Mesenchymal stem cell (in vitro differentiated cells and primary cell): Measurements from ENCODE around the gene C20orf141.
A peak's percentile ranks its signal among the peaks of the same experiment; 100 is the strongest.
"Not testable (repeated sequence)": the region's sequence is repeated elsewhere in the genome, so short reads cannot be mapped to it uniquely, and the experiment has no call there.

Source experiments
- DNase-seq: peaks from one replicate; pipeline ENCODE4 v3.0.0-alpha.2; 2013
- H2AFZ ChIP-seq: one replicate; pipeline ENCODE4 v1.6.1; 2013; ENCODE audit warnings: low read depth, mild to moderate bottlenecking, control low read depth, inconsistent platforms, low read length, moderate library complexity
- H2AK5ac ChIP-seq: 2 replicates; pipeline ENCODE4 v1.6.1; 2013; ENCODE audit warnings: low read length, moderate library complexity, mild to moderate bottlenecking, inconsistent platforms; ENCODE audit not compliant: severe bottlenecking
- H2BK120ac ChIP-seq: one replicate; pipeline ENCODE4 v1.6.1; 2013; ENCODE audit warnings: low read depth, mild to moderate bottlenecking, inconsistent platforms, low read length, moderate library complexity
- H2BK12ac ChIP-seq, 2 experiments: one replicate each; pipeline ENCODE4 v1.6.1; 2013; ENCODE audit warnings: inconsistent platforms in 2 of 2, low read length in 2 of 2, mild to moderate bottlenecking in 2 of 2, moderate library complexity in 2 of 2, control low read depth in 1 of 2
- H2BK15ac ChIP-seq: one replicate; pipeline ENCODE4 v1.6.1; 2013; ENCODE audit warnings: mild to moderate bottlenecking, low read depth, inconsistent platforms; ENCODE audit not compliant: poor library complexity, severe bottlenecking
- H2BK5ac ChIP-seq: 2 replicates; pipeline ENCODE4 v1.6.1; 2013; ENCODE audit warnings: low read depth, mild to moderate bottlenecking, low read length, control low read depth, inconsistent platforms; ENCODE audit not compliant: poor library complexity, severe bottlenecking
- H3K14ac ChIP-seq, 2 experiments: one replicate each; pipeline ENCODE4 v1.6.1; 2013; ENCODE audit warnings: inconsistent platforms in 2 of 2, low read length in 2 of 2, control low read depth in 1 of 2, mild to moderate bottlenecking in 1 of 2, moderate library complexity in 1 of 2
- H3K18ac ChIP-seq, 2 experiments: one replicate each; pipeline ENCODE4 v1.6.1; 2013; ENCODE audit warnings: inconsistent platforms in 2 of 2, low read length in 2 of 2, control low read depth in 1 of 2, low read depth in 1 of 2, mild to moderate bottlenecking in 1 of 2
- H3K23ac ChIP-seq, 2 experiments: one replicate each; pipeline ENCODE4 v1.6.1; 2013; ENCODE audit warnings: inconsistent platforms in 2 of 2, low read length in 2 of 2, mild to moderate bottlenecking in 2 of 2, moderate library complexity in 2 of 2, control low read depth in 1 of 2
- H3K27ac ChIP-seq: 2 replicates; pipeline ENCODE4 v1.5.1; 2013; ENCODE audit warnings: mild to moderate bottlenecking, moderate library complexity, low read length, control low read depth, inconsistent platforms; ENCODE audit not compliant: poor library complexity, severe bottlenecking
- H3K27me3 ChIP-seq, 2 experiments: 2 replicates each; pipeline versions ENCODE4 v1.6.1 to v1.7.0; 2013; ENCODE audit warnings: low read length in 2 of 2, mild to moderate bottlenecking in 2 of 2, moderate library complexity in 2 of 2, control low read depth in 1 of 2, inconsistent platforms in 1 of 2; ENCODE audit not compliant: control insufficient read depth in 1 of 2, insufficient read depth in 1 of 2
- H3K36me3 ChIP-seq, 2 experiments: 2 replicates each; pipeline versions ENCODE4 v1.6.1 to v1.7.0; 2013; ENCODE audit warnings: low read length in 2 of 2, control low read depth in 1 of 2, inconsistent platforms in 1 of 2, low read depth in 1 of 2, mild to moderate bottlenecking in 1 of 2; ENCODE audit not compliant: insufficient read depth in 2 of 2, control insufficient read depth in 1 of 2
- H3K4ac ChIP-seq, 2 experiments: one replicate each; pipeline ENCODE4 v1.6.1; 2013; ENCODE audit warnings: inconsistent platforms in 2 of 2, low read length in 2 of 2, mild to moderate bottlenecking in 2 of 2, moderate library complexity in 2 of 2, control low read depth in 1 of 2, low read depth in 1 of 2
- H3K4me1 ChIP-seq: 2 replicates; pipeline ENCODE4 v1.6.1; 2013; ENCODE audit warnings: low read depth, low read length, control low read depth; ENCODE audit not compliant: control insufficient read depth, insufficient read depth
- H3K4me2 ChIP-seq: 2 replicates; pipeline ENCODE4 v1.6.1; 2013; ENCODE audit warnings: low read length, mild to moderate bottlenecking, inconsistent platforms; ENCODE audit not compliant: poor library complexity, severe bottlenecking
- H3K4me3 ChIP-seq, 2 experiments: 2 replicates each; pipeline versions ENCODE4 v1.5.1 to v1.7.0; 2013; ENCODE audit warnings: low read length in 2 of 2, mild to moderate bottlenecking in 2 of 2, control low read depth in 1 of 2, low read depth in 1 of 2; ENCODE audit not compliant: insufficient read depth in 1 of 2
- H3K79me1 ChIP-seq: replicated peaks from 2 replicates; pipeline ENCODE4 v1.6.1; 2013; ENCODE audit warnings: mild to moderate bottlenecking, control low read depth, low read length, inconsistent platforms; ENCODE audit not compliant: poor library complexity, severe bottlenecking
- H3K9ac ChIP-seq: 2 replicates; pipeline ENCODE4 v1.7.0; 2013; ENCODE audit warnings: mild to moderate bottlenecking, low read length, moderate library complexity
- H3K9me3 ChIP-seq: 2 replicates; pipeline ENCODE4 v1.7.0; 2013; ENCODE audit warnings: mild to moderate bottlenecking, low read length; ENCODE audit not compliant: control insufficient read depth
- H4K8ac ChIP-seq: one replicate; pipeline ENCODE4 v1.6.1; 2013; ENCODE audit warnings: inconsistent platforms, mild to moderate bottlenecking, low read length, moderate library complexity
- H4K91ac ChIP-seq: one replicate; pipeline ENCODE4 v1.6.1; 2013; ENCODE audit warnings: mild to moderate bottlenecking, low read length, inconsistent platforms
- WGBS: methylation state at CpG from one replicate; pipeline ENCODE4 v1.1.7; 2013; ENCODE audit warnings: mixed read lengths; 5-methylcytosine and 5-hydroxymethylcytosine counted together

Gene C20orf141

DNA sequence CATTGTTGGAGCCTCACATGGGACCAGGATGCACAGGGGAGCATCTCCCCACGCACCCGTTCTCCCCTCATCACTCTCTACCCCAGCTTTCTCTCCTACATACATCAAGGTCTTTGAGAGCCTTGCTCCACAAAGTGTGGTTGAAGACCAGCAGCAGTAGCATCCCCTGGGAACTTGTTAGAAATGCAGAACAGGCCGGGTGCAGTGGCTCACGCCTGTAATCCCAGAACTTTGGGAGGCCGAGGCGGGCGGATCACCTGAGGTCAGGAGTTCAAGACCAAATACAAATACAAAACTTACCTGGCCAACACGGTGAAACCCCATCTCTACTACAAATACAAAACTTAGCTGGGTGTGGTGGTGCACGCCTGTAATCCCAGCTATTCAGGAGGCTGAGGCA lies 6.9 kb upstream of the C20orf141 start:
- not testable (repeated sequence) for H3K23ac ChIP-seq, H4K8ac ChIP-seq, H3K9ac ChIP-seq, H3K4ac ChIP-seq, H2AK5ac ChIP-seq, H3K4me2 ChIP-seq, H2AFZ ChIP-seq, H4K91ac ChIP-seq, H2BK12ac ChIP-seq, H2BK120ac ChIP-seq, H3K27ac ChIP-seq, H3K36me3 ChIP-seq, H2BK5ac ChIP-seq, H3K18ac ChIP-seq, H3K14ac ChIP-seq, DNase-seq, H3K4me3 ChIP-seq, H2BK15ac ChIP-seq, H3K79me1 ChIP-seq
- Histone ChIP-seq H3K4me1 (peaks cover 14% of the 10 kb centered on the region), H3K27me3 (peaks cover 36 to 49% of the 10 kb centered on the region in 2 experiments), H3K9me3 (peaks cover 18% of the 10 kb centered on the region)
- WGBS = 89% methylated on average over 6 of the region's 9 CpGs

- no peaks in the 10 kb centered on the region for H3K79me1 ChIP-seq
- peaks cover 18% of the 10 kb centered on the region for H3K4me1 ChIP-seq
- H2BK120ac ChIP-seq = no peak overlapping the region
- no peak overlapping the region for H3K4me3 ChIP-seq
- peaks cover 0 to 5% of the 10 kb centered on the region in 2 experiments for H3K36me3 ChIP-seq
- H2BK15ac ChIP-seq = no peak overlapping the region
- no peak overlapping the region for H2BK5ac ChIP-seq
- H3K4me2 ChIP-seq = no peak overlapping the region
- no peak overlapping the region for H3K18ac ChIP-seq
- peaks cover 30 to 33% of the 10 kb centered on the region in 2 experiments for H3K27me3 ChIP-seq
- no peak overlapping the region for H3K27ac ChIP-seq
- no peak overlapping the region for H4K8ac ChIP-seq
- H3K9me3 ChIP-seq = peaks cover 18% of the 10 kb centered on the region
- H3K9ac ChIP-seq = no peak overlapping the region
- no peak overlapping the region for H3K14ac ChIP-seq
- 96% methylated on average over 10 of the region's 10 CpGs for WGBS
- no peak overlapping the region for H3K4ac ChIP-seq
- DNase-seq = no peak
- H2AK5ac ChIP-seq = no peak overlapping the region
- no peak overlapping the region for H2AFZ ChIP-seq
- H4K91ac ChIP-seq = no peak overlapping the region
- no peak overlapping the region for H3K23ac ChIP-seq
- H2BK12ac ChIP-seq = no peak overlapping the region
Measured at GRCh38 chr20:2809690-2810089, 5.1 kb upstream of the C20orf141 start.

GRCh38 chr20:2812189-2812588 lies 2.6 kb upstream of the C20orf141 start:
- Histone ChIP-seq H2BK15ac (no peak overlapping the region), H3K9me3 (peaks cover 18% of the 10 kb centered on the region), H3K36me3 (no peaks in the 10 kb centered on the region), H3K4me1 (peaks cover 24% of the 10 kb centered on the region), H4K8ac (no peak overlapping the region), H3K9ac (no peak overlapping the region), H3K27ac (no peak overlapping the region), H3K14ac (no peak overlapping the region), H3K4me3 (no peak overlapping the region), H4K91ac (no peak overlapping the region), H2AFZ (no peak overlapping the region), H3K4me2 (no peak overlapping the region), H3K4ac (no peak overlapping the region), H2BK120ac (no peak overlapping the region), H2BK12ac (no peak overlapping the region), H2AK5ac (no peak overlapping the region), H2BK5ac (no peak overlapping the region), H3K23ac (no peak overlapping the region), H3K79me1 (no peaks in the 10 kb centered on the region), H3K27me3 (peaks cover 7 to 8% of the 10 kb centered on the region in 2 experiments), H3K18ac (no peak overlapping the region)
- DNase-seq = no peak
- WGBS = 89% methylated on average over 2 of the region's 3 CpGs

GRCh38 chr20:2814076-2814475 lies 711 bp upstream of the C20orf141 start:
- 92% methylated on average over 1 of the region's 1 CpG for WGBS
- Histone ChIP-seq H3K27me3 (no peaks in the 10 kb centered on the region), H2BK120ac (no peak overlapping the region), H2AFZ (no peak overlapping the region), H3K36me3 (no peaks in the 10 kb centered on the region), H3K14ac (no peak overlapping the region), H4K91ac (no peak overlapping the region), H3K4me2 (no peak overlapping the region), H4K8ac (no peak overlapping the region), H3K4me1 (peaks cover 24% of the 10 kb centered on the region), H3K79me1 (no peaks in the 10 kb centered on the region), H3K9me3 (peaks cover 18% of the 10 kb centered on the region), H3K4ac (no peak overlapping the region), H3K18ac (peak overlapping the region in 1 of 2 experiments; percentile 55), H3K9ac (peak overlapping the region; percentile 26), H2BK15ac (no peak overlapping the region), H3K23ac (no peak overlapping the region), H3K4me3 (peak overlapping the region in 1 of 2 experiments; percentile 28), H3K27ac (peak overlapping the region; percentile 74), H2AK5ac (peak overlapping the region; percentile 40), H2BK12ac (peak overlapping the region in 1 of 2 experiments; percentile 37), H2BK5ac (no peak overlapping the region)
- DNase-seq = no peak
